ENCODE results near the gene DUSP19. TPM values are rescaled to one million over a fixed set of nuclear protein-coding genes. Genes with fewer than 3 reads are reported as not detected.
A peak's percentile ranks its signal among the peaks of the same experiment; 100 is the strongest.

DUSP19 gene
- total RNA-seq, 1 donor from 2014 or later = 11.4 TPM

- peak; percentile 35 for DNase-seq
- Histone ChIP-seq H3K27me3 (ENCODE audit: low read depth) (no peaks in the 10 kb centered on the region), H3K4me1 (no peaks in the 10 kb centered on the region), H3K36me3 (no peaks in the 10 kb centered on the region), H3K27ac (replicated peaks) (no peak overlapping the region), H3K9me3 (replicated peaks) (no peaks in the 10 kb centered on the region), H3K4me3 (no peak overlapping the region)
- TF ChIP-seq, protein P1, sequence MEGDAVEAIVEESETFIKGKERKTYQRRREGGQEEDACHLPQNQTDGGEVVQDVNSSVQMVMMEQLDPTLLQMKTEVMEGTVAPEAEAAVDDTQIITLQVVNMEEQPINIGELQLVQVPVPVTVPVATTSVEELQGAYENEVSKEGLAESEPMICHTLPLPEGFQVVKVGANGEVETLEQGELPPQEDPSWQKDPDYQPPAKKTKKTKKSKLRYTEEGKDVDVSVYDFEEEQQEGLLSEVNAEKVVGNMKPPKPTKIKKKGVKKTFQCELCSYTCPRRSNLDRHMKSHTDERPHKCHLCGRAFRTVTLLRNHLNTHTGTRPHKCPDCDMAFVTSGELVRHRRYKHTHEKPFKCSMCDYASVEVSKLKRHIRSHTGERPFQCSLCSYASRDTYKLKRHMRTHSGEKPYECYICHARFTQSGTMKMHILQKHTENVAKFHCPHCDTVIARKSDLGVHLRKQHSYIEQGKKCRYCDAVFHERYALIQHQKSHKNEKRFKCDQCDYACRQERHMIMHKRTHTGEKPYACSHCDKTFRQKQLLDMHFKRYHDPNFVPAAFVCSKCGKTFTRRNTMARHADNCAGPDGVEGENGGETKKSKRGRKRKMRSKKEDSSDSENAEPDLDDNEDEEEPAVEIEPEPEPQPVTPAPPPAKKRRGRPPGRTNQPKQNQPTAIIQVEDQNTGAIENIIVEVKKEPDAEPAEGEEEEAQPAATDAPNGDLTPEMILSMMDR (IDR thresholded peaks at IDR 0.05; ENCODE audit: borderline replicate concordance) = peak; percentile 69
- intact Hi-C loops (cut with micrococcal nuclease) = no loop called here
Measured at GRCh38 chr2:183070942-183071844, 7.4 kb upstream of the DUSP19 start.

GRCh38 chr2:183072177-183072576 lies 6.4 kb upstream of the DUSP19 start:
- no peaks in the 10 kb centered on the region for H3K36me3 ChIP-seq
- TF ChIP-seq, protein P1 (IDR thresholded peaks at IDR 0.05; ENCODE audit: borderline replicate concordance) = no peak
- intact Hi-C loops (cut with micrococcal nuclease) = no loop called here
- no peaks in the 10 kb centered on the region for H3K9me3 ChIP-seq (replicated peaks)
- no peak overlapping the region for H3K27ac ChIP-seq (replicated peaks)
- no peak for DNase-seq
- H3K4me3 ChIP-seq = no peak overlapping the region
- no peaks in the 10 kb centered on the region for H3K27me3 ChIP-seq (ENCODE audit: low read depth)
- no peaks in the 10 kb centered on the region for H3K4me1 ChIP-seq

GRCh38 chr2:183078163-183078463 lies 434 bp upstream of the DUSP19 start:
- no peaks in the 10 kb centered on the region for H3K9me3 ChIP-seq (replicated peaks)
- H3K4me3 ChIP-seq = peak overlapping the region; percentile 82
- peaks cover 37% of the 10 kb centered on the region for H3K4me1 ChIP-seq
- no peaks in the 10 kb centered on the region for H3K36me3 ChIP-seq
- no peak for DNase-seq
- no peaks in the 10 kb centered on the region for H3K27me3 ChIP-seq (ENCODE audit: low read depth)
- intact Hi-C loops (cut with micrococcal nuclease) = no loop called here
- H3K27ac ChIP-seq (replicated peaks) = peak overlapping the region; percentile 93
- TF ChIP-seq, protein P1 (IDR thresholded peaks at IDR 0.05; ENCODE audit: borderline replicate concordance) = no peak

- DNase-seq = no peak
- TF ChIP-seq, protein P1 (IDR thresholded peaks at IDR 0.05; ENCODE audit: borderline replicate concordance) = peak; percentile 25
- intact Hi-C loops (cut with micrococcal nuclease) = no loop called here
- Histone ChIP-seq H3K4me3 (peak overlapping the region; percentile 82), H3K36me3 (no peaks in the 10 kb centered on the region), H3K27ac (replicated peaks) (peak overlapping the region; percentile 93), H3K27me3 (ENCODE audit: low read depth) (no peaks in the 10 kb centered on the region), H3K9me3 (replicated peaks) (no peaks in the 10 kb centered on the region), H3K4me1 (peaks cover 37% of the 10 kb centered on the region)
Measured at GRCh38 chr2:183079139-183079775, 710 bp downstream of the DUSP19 start.

DNA sequence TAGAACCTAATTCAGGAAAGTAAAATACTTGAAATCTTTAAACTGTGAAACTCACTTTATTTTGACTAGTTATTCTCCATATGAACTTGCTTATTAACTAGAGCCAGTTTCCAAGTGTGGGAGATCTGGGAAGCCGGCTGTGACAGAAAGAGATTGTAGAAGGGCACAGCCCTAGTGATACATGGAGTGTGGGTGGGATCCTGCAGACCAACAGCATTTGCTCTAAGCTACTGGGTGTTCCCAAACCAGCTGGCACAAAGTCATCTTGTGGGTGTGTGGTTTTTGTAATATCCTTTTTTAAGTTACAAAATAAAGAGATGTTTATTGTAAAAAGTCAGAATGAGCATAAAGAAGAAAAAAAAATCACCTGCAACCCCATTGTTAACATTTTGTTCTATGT lies 3.4 kb downstream of the DUSP19 start:
- TF ChIP-seq, protein P1 (IDR thresholded peaks at IDR 0.05; ENCODE audit: borderline replicate concordance) = no peak
- Histone ChIP-seq H3K36me3 (no peaks in the 10 kb centered on the region), H3K27ac (replicated peaks) (peak overlapping the region; percentile 7), H3K4me3 (no peak overlapping the region), H3K27me3 (ENCODE audit: low read depth) (no peaks in the 10 kb centered on the region), H3K9me3 (replicated peaks) (no peaks in the 10 kb centered on the region), H3K4me1 (peaks cover 37% of the 10 kb centered on the region)
- DNase-seq = no peak
- intact Hi-C loops (cut with micrococcal nuclease) = no loop called here
